AG10803 (cell line): ENCODE data around the gene CCNE1.
A peak's percentile ranks its signal among the peaks of the same experiment; 100 is the strongest.

Source experiments
- DNase-seq: peaks from one replicate; pipeline ENCODE4 v3.0.0; 2010; ENCODE audit warnings: low read depth
- H3K4me3 ChIP-seq: 2 replicates; pipeline ENCODE4 v1.5.1; 2011; ENCODE audit warnings: mild to moderate bottlenecking, low read length, control low read depth
- TF ChIP-seq, protein P1 (sequence below): conservative IDR thresholded peaks from 2 replicates; pipeline ENCODE4 v1.5.1; 2011; ENCODE audit warnings: mild to moderate bottlenecking, low read length, control low read depth, inconsistent platforms

The CCNE1 gene

DNA sequence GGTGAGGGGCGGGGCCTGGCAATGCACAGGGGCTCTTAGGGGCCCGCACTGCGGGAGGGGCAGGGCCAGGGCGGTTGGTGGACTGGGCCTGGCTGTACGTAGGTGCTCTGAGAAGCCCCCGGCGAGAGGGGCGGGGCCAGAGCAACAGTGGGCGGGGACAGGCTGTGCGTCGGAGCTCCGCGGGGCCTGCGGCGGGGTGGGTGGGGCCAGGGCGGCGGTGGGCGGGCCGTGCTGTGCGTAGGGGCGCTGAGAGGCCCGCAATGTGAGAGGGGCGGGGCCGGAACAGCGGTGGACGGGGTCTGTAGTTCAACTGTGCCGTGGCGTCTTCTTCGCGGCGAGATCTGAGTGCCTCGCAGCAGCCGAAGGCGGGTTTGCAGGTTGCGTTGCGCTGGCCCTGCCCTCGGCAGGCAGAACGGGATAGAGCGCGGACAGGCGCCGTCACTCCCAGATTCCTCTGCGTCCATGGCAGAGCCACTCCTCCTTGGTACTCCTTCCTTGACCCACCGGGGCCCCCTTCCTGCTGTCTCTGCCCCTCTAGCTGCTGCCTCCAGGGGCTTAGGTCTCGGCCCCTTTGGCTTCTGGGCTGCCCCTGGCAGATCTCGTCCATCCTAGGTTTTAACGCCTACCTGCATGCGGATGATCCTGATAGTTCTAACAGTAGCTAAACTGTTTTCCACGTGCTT, 33.2 kb downstream of the CCNE1 start:
- DNase-seq = peak; percentile 91
- TF ChIP-seq, protein P1, sequence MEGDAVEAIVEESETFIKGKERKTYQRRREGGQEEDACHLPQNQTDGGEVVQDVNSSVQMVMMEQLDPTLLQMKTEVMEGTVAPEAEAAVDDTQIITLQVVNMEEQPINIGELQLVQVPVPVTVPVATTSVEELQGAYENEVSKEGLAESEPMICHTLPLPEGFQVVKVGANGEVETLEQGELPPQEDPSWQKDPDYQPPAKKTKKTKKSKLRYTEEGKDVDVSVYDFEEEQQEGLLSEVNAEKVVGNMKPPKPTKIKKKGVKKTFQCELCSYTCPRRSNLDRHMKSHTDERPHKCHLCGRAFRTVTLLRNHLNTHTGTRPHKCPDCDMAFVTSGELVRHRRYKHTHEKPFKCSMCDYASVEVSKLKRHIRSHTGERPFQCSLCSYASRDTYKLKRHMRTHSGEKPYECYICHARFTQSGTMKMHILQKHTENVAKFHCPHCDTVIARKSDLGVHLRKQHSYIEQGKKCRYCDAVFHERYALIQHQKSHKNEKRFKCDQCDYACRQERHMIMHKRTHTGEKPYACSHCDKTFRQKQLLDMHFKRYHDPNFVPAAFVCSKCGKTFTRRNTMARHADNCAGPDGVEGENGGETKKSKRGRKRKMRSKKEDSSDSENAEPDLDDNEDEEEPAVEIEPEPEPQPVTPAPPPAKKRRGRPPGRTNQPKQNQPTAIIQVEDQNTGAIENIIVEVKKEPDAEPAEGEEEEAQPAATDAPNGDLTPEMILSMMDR = no peak
- H3K4me3 ChIP-seq = peak overlapping the region; percentile 84

DNA sequence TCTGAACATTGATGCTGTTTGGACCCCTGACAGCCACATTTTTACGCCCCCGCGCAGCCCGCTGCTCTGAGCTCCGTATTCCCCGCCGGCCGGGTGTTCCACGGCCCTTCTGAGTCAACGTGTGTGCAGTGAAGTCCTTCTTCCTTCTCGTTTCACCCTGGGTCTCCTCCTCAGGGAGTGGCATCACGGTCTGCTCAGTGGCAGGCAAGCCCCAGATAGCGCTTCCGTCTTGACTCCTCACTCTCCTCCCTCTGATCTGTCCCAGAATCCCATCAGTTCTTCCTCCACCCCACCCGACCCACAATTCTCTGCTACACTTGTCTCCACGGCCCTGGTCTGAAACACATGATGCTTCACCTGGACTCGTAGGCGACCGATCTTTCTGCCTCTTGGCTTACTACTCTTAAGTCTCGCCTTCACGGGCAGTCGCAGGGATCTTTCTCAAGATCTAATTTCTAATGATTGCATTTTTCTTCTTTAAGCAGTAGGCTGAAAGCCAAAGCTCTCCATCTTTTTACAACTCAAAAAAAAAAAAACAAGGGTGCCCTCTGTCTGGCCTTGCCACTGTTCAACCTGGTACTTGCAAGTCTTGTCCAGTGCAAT, 33.9 kb downstream of the CCNE1 start:
- TF ChIP-seq, protein P1 = no peak
- H3K4me3 ChIP-seq = peak overlapping the region; percentile 84
- no peak for DNase-seq

- TF ChIP-seq, protein P1 = no peak
- H3K4me3 ChIP-seq = no peak overlapping the region
- DNase-seq = no peak
Measured at GRCh38 chr19:29849208-29849607, 37.4 kb downstream of the CCNE1 start.

GRCh38 chr19:29850482-29850881, 38.7 kb downstream of the CCNE1 start:
- TF ChIP-seq, protein P1 = no peak
- no peak for DNase-seq

GRCh38 chr19:29851769-29852521, 40.2 kb downstream of the CCNE1 start:
- H3K4me3 ChIP-seq = no peak overlapping the region
- DNase-seq = no peak
- TF ChIP-seq, protein P1 = no peak

More at GRCh38 chr19:29850482-29850881, 38.7 kb downstream of the CCNE1 start:
- no peak overlapping the region for H3K4me3 ChIP-seq

- no peak overlapping the region for H3K4me3 ChIP-seq
- no peak for DNase-seq
- TF ChIP-seq, protein P1 = no peak
Measured at GRCh38 chr19:29854033-29854432, 42.2 kb downstream of the CCNE1 start.
